HG03558 (cell line): ENCODE results near the gene PRLHR.
"Not testable (repeated sequence)": the region's sequence is repeated elsewhere in the genome, so short reads cannot be mapped to it uniquely, and the experiment has no call there.

Experiments used
- ATAC-seq: cut with Tn5 transposase; IDR thresholded peaks from one replicate; pipeline ENCODE4 v1.9.1; 2021; ENCODE audit warnings: moderate number of reproducible peaks; ENCODE audit not compliant: unreplicated experiment; ENCODE audit errors: extremely low read depth

The PRLHR gene

GRCh38 chr10:118595598-118596425, at the start of gene PRLHR:
Gene PRLHR, minus strand, starts transcription at chr10:118595648. Its CDS starts 404 bp downstream, at chr10:118595244.
- no peak for ATAC-seq

GRCh38 chr10:118642228-118642627, 46.8 kb upstream of the PRLHR start:
- ATAC-seq = no peak

GRCh38 chr10:118638680-118639079, 43.2 kb upstream of the PRLHR start:
- ATAC-seq = no peak

- no peak for ATAC-seq
Measured at GRCh38 chr10:118635674-118636402, 40.4 kb upstream of the PRLHR start.

- no peak for ATAC-seq
Measured at GRCh38 chr10:118633786-118634185, 38.3 kb upstream of the PRLHR start.

GRCh38 chr10:118629211-118629610, 33.8 kb upstream of the PRLHR start:
- no peak for ATAC-seq

GRCh38 chr10:118628397-118628796, 32.9 kb upstream of the PRLHR start:
- no peak for ATAC-seq

GRCh38 chr10:118626953-118627352, 31.5 kb upstream of the PRLHR start:
- ATAC-seq = no peak

- no peak for ATAC-seq
Measured at GRCh38 chr10:118625504-118625903, 30.1 kb upstream of the PRLHR start.

GRCh38 chr10:118624747-118625146, 29.3 kb upstream of the PRLHR start:
- no peak for ATAC-seq

GRCh38 chr10:118621304-118621942, 26.0 kb upstream of the PRLHR start:
- no peak for ATAC-seq

- not testable (repeated sequence) for ATAC-seq
Measured at GRCh38 chr10:118613863-118614262, 18.4 kb upstream of the PRLHR start.

GRCh38 chr10:118610577-118610976, 15.1 kb upstream of the PRLHR start:
- ATAC-seq = no peak

- ATAC-seq = no peak
Measured at GRCh38 chr10:118607768-118608354, 12.4 kb upstream of the PRLHR start.

GRCh38 chr10:118605694-118606093, 10.2 kb upstream of the PRLHR start:
- no peak for ATAC-seq

- no peak for ATAC-seq
Measured at GRCh38 chr10:118596426-118597124, 1.1 kb upstream of the PRLHR start.

- ATAC-seq = no peak
Measured at GRCh38 chr10:118595064-118595420, 406 bp downstream of the PRLHR start.

GRCh38 chr10:118594392-118595063, 920 bp downstream of the PRLHR start:
- no peak for ATAC-seq

GRCh38 chr10:118592675-118593330, 2.6 kb downstream of the PRLHR start:
- ATAC-seq = no peak
